Endodermal cell (in vitro differentiated cells): ENCODE measurements around the gene ABITRAM. TPM values are rescaled to one million over a fixed set of nuclear protein-coding genes. Genes with fewer than 3 reads are reported as not detected.
"Not testable (repeated sequence)": the region's sequence is repeated elsewhere in the genome, so short reads cannot be mapped to it uniquely, and the experiment has no call there.

ENCODE experiments used
- DNase-seq: peaks from one replicate; pipeline ENCODE4 v3.0.0-alpha.2; 2017
- H3K27ac ChIP-seq: 2 replicates; pipeline ENCODE4 v1.5.1; 2013; ENCODE audit warnings: mild to moderate bottlenecking, low read depth, low read length, moderate library complexity
- H3K27me3 ChIP-seq: 2 replicates; pipeline ENCODE4 v1.6.1; 2013; ENCODE audit warnings: mild to moderate bottlenecking, low read length, moderate library complexity; ENCODE audit not compliant: insufficient read depth, control insufficient read depth, poor library complexity, severe bottlenecking
- H3K36me3 ChIP-seq: 2 replicates; pipeline ENCODE4 v1.7.0; 2013; ENCODE audit warnings: mild to moderate bottlenecking, low read length, moderate library complexity; ENCODE audit not compliant: control insufficient read depth, insufficient read depth
- H3K4me1 ChIP-seq: one replicate; pipeline ENCODE4 v1.7.0; 2013; ENCODE audit warnings: low read length; ENCODE audit not compliant: control insufficient read depth, insufficient read depth
- H3K4me3 ChIP-seq: 2 replicates; pipeline ENCODE4 v1.5.1; 2013; ENCODE audit warnings: mild to moderate bottlenecking, low read length, moderate library complexity
- H3K9ac ChIP-seq: 2 replicates; pipeline ENCODE4 v1.6.1; 2013; ENCODE audit warnings: mild to moderate bottlenecking, low read length, moderate library complexity; ENCODE audit not compliant: poor library complexity, severe bottlenecking; ENCODE audit errors: extremely low read depth
- H3K9me3 ChIP-seq: 2 replicates; pipeline ENCODE4 v1.6.1; 2013; ENCODE audit warnings: mild to moderate bottlenecking, low read length, moderate library complexity; ENCODE audit not compliant: control insufficient read depth
- H3K27ac Mint-ChIP-seq: 2 replicates; pipeline ENCODE4 v1.8.0; 2020; ENCODE audit warnings: mixed read lengths
- H3K27me3 Mint-ChIP-seq: 2 replicates; pipeline ENCODE4 v1.8.0; 2021; ENCODE audit warnings: mild to moderate bottlenecking, mixed read lengths; ENCODE audit not compliant: insufficient read depth
- H3K36me3 Mint-ChIP-seq: 2 replicates; pipeline ENCODE4 v1.8.0; 2020; ENCODE audit warnings: low read depth, mixed read lengths
- H3K4me1 Mint-ChIP-seq: 2 replicates; pipeline ENCODE4 v1.8.0; 2020; ENCODE audit warnings: mixed read lengths
- H3K4me3 Mint-ChIP-seq: 2 replicates; pipeline ENCODE4 v1.8.0; 2020; ENCODE audit warnings: mild to moderate bottlenecking, moderate library complexity, mixed read lengths
- H3K9me3 Mint-ChIP-seq: 2 replicates; pipeline ENCODE4 v1.8.0; 2020; ENCODE audit warnings: mild to moderate bottlenecking, mixed read lengths
- CTCF ChIP-seq: fragments of 200-600 bp; sonication (generic); conservative IDR thresholded peaks from 2 replicates; pipeline ENCODE4 v1.5.0; 2021; ENCODE audit warnings: antibody characterized with exemption, mild to moderate bottlenecking
- WGBS, 2 experiments: methylation state at CpG; one replicate each; pipeline versions ENCODE4 v1.1.5 to v1.1.7; 2013; ENCODE audit warnings: missing lambda C conversion rate in 2 of 2, mixed read lengths in 1 of 2; ENCODE audit not compliant: insufficient coverage in 1 of 2, insufficient read length in 1 of 2; 5-methylcytosine and 5-hydroxymethylcytosine counted together
- total RNA-seq, 2 donors: library from RNA; stranded (reverse); fragmentation: NEBNext Ultra II Directional in 1 of 2; extraction: Animal tissue kit (Norgen Biotek cat#: 25700) in 1 of 2; gene quantifications; 2 replicates in 1 of 2; 3 replicates in 1 of 2; pipeline ENCODE4 v1.2.1, GENCODE V29; 2021

Gene ABITRAM
- total RNA-seq, 2 donors from 2014 or later = 11.4 to 15.4 TPM

- 75 to 100% methylated on average over 1 of the region's 1 CpG for WGBS, 2 experiments
- Mint-ChIP-seq H3K4me1 (no peaks in the 10 kb centered on the region), H3K4me3 (no peak overlapping the region), H3K27me3 (no peaks in the 10 kb centered on the region), H3K9me3 (no peaks in the 10 kb centered on the region), H3K27ac (no peak overlapping the region), H3K36me3 (peaks cover 30% of the 10 kb centered on the region)
- no peak overlapping the region for H3K9ac ChIP-seq
- no peak overlapping the region for H3K27ac ChIP-seq
- H3K4me3 ChIP-seq = no peak overlapping the region
- no peaks in the 10 kb centered on the region for H3K9me3 ChIP-seq
- peaks cover 51% of the 10 kb centered on the region for H3K36me3 ChIP-seq
- DNase-seq = no peak
- no peaks in the 10 kb centered on the region for H3K4me1 ChIP-seq
- no peak for TF ChIP-seq CTCF
- no peaks in the 10 kb centered on the region for H3K27me3 ChIP-seq
Observed at GRCh38 chr9:108885643-108886348, 48.4 kb upstream of the ABITRAM start.

- not testable (repeated sequence) for H3K4me1 Mint-ChIP-seq, H3K4me1 ChIP-seq, DNase-seq, H3K27ac ChIP-seq, H3K4me3 Mint-ChIP-seq, H3K27me3 Mint-ChIP-seq, H3K27me3 ChIP-seq, H3K9me3 Mint-ChIP-seq, H3K9me3 ChIP-seq, H3K27ac Mint-ChIP-seq, H3K4me3 ChIP-seq, H3K9ac ChIP-seq
- WGBS, 2 experiments = 90 to 94% methylated on average over 3 of the region's 3 CpGs
- H3K36me3 Mint-ChIP-seq = peaks cover 38% of the 10 kb centered on the region
- H3K36me3 ChIP-seq = peaks cover 53% of the 10 kb centered on the region
Observed at GRCh38 chr9:108886594-108887271, 47.5 kb upstream of the ABITRAM start.

GRCh38 chr9:108889649-108890067 is 44.5 kb upstream of the ABITRAM start:
- WGBS, 2 experiments = 90 to 98% methylated on average over 2 to 4 of the region's 4 CpGs
- H3K9ac ChIP-seq = no peak overlapping the region
- peak; percentile 60 for TF ChIP-seq CTCF

More at GRCh38 chr9:108889649-108890067, 44.5 kb upstream of the ABITRAM start:
- Histone ChIP-seq H3K4me3 (no peak overlapping the region), H3K9me3 (no peaks in the 10 kb centered on the region), H3K36me3 (peaks cover 68% of the 10 kb centered on the region), H3K4me1 (no peaks in the 10 kb centered on the region), H3K27me3 (no peaks in the 10 kb centered on the region), H3K27ac (no peak overlapping the region)
- H3K4me3 Mint-ChIP-seq = no peak overlapping the region
- no peaks in the 10 kb centered on the region for H3K9me3 Mint-ChIP-seq
- no peaks in the 10 kb centered on the region for H3K27me3 Mint-ChIP-seq
- peaks cover 46% of the 10 kb centered on the region for H3K36me3 Mint-ChIP-seq
- no peaks in the 10 kb centered on the region for H3K4me1 Mint-ChIP-seq
- DNase-seq = no peak
- no peak overlapping the region for H3K27ac Mint-ChIP-seq
